BJ (cell line): ENCODE results near the gene NUDCD3. TPM values are rescaled to one million over a fixed set of nuclear protein-coding genes. Genes with fewer than 3 reads are reported as not detected.

ENCODE experiments used
- CTCF ChIA-PET: fragments of 350-600 bp; formaldehyde crosslinking; extraction: SDS; loops from one replicate; lab custom pipeline; 2021; ENCODE audit warnings: antibody characterized with exemption, inconsistent platforms; lab: Yijun Ruan, JAX
- POLR2A ChIA-PET: fragments of 300-600 bp; sonication (Branson Sonifier 250); formaldehyde crosslinking; extraction: SDS; loops from one replicate; lab custom pipeline; 2021; ENCODE audit warnings: antibody characterized with exemption; lab: Charles Lee
- DNase-seq: peaks from one replicate; pipeline ENCODE4 v3.0.0-alpha.2; 2011; ENCODE audit warnings: low read depth
- H3K27me3 ChIP-seq: 2 replicates; pipeline ENCODE4 v1.6.0; 2011; ENCODE audit warnings: low read length; ENCODE audit not compliant: control insufficient read depth, insufficient read depth
- H3K36me3 ChIP-seq: 2 replicates; pipeline ENCODE4 v1.5.1; 2011; ENCODE audit warnings: low read length; ENCODE audit not compliant: control insufficient read depth, insufficient read depth
- H3K4me3 ChIP-seq: 2 replicates; pipeline ENCODE4 v1.5.1; 2011; ENCODE audit warnings: low read depth, mild to moderate bottlenecking, control low read depth, low read length
- CTCF ChIP-seq: IDR thresholded peaks from 2 replicates; pipeline ENCODE4 v1.5.1; 2011; ENCODE audit warnings: low read depth, mild to moderate bottlenecking, control low read depth, inconsistent platforms, low read length, moderate library complexity; ENCODE audit not compliant: insufficient read depth
- polyA plus RNA-seq: library from polyadenylated mRNA; depleted of rRNA; stranded (reverse); fragments of >200 nt; gene quantifications from 2 replicates; pipeline ENCODE4 v1.2.3, GENCODE V29; 2011

Gene NUDCD3
- polyA plus RNA-seq, 1 experiment: 82.8 TPM

- POLR2A ChIA-PET: no interaction called here
- H3K4me3 ChIP-seq: no peak overlapping the region
- no peaks in the 10 kb centered on the region for H3K36me3 ChIP-seq
- DNase-seq: no peak
- no peak for TF ChIP-seq CTCF
- peaks cover 3% of the 10 kb centered on the region for H3K27me3 ChIP-seq
- CTCF ChIA-PET: interaction anchor here (0.6 to 5.6 kb wide), 19 partner anchors 9 to 225 kb away, joined by 3 to 62 read pairs (median 5); partner anchors contain the start of gene NUDCD3
Measured at GRCh38 chr7:44347546-44348114, 142.8 kb downstream of the NUDCD3 start.

- Histone ChIP-seq H3K4me3 (no peak overlapping the region), H3K27me3 (peaks cover 3% of the 10 kb centered on the region), H3K36me3 (no peaks in the 10 kb centered on the region)
- no peak for TF ChIP-seq CTCF
- ChIA-PET POLR2A (no interaction called here), CTCF (interaction anchor here (1.0 to 5.6 kb wide), 3 partner anchors 105 to 217 kb away, joined by 4 to 62 read pairs (median 15); no protein-coding TSS in a partner anchor)
- no peak for DNase-seq
Measured at GRCh38 chr7:44346063-44346462, 144.4 kb downstream of the NUDCD3 start.

DNA sequence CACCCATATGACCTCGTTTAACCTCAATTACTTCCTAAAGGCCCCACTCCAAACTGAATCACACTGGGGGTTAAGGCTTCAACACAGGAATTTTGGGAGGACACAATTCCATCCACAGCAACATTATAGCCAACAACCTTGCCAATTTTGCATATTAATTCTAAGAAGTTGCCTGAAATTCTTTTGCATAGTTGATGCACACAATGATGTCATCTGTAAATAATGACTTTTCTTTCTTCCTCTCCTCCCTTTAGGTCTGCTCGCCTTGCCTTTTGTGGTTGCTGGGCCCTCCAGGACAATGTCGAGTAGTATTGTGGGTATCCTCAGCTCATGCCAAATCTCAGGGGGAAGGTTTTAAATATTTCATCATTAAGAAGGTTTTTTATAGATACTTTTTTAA lies 149.1 kb downstream of the NUDCD3 start:
- Histone ChIP-seq H3K4me3 (no peak overlapping the region), H3K36me3 (no peaks in the 10 kb centered on the region), H3K27me3 (peaks cover 9% of the 10 kb centered on the region)
- DNase-seq: no peak
- TF ChIP-seq CTCF: no peak
- ChIA-PET CTCF (no interaction called here), POLR2A (no interaction called here)

GRCh38 chr7:44338600-44338999 lies 151.9 kb downstream of the NUDCD3 start:
- no peak for TF ChIP-seq CTCF
- DNase-seq: no peak
- ChIA-PET CTCF (interaction anchor here (1.0 to 3.3 kb wide), 2 partner anchors 10 to 16 kb away, joined by 3 to 13 read pairs; no protein-coding TSS in a partner anchor), POLR2A (no interaction called here)
- Histone ChIP-seq H3K4me3 (no peak overlapping the region), H3K27me3 (peaks cover 12% of the 10 kb centered on the region), H3K36me3 (no peaks in the 10 kb centered on the region)

- TF ChIP-seq CTCF: no peak
- ChIA-PET POLR2A (no interaction called here), CTCF (interaction anchor here (1.2 kb wide), 1 partner anchor 96 kb away, joined by 3 read pairs; no protein-coding TSS in a partner anchor)
- Histone ChIP-seq H3K36me3 (no peaks in the 10 kb centered on the region), H3K4me3 (no peak overlapping the region), H3K27me3 (peaks cover 12% of the 10 kb centered on the region)
- DNase-seq: no peak
Measured at GRCh38 chr7:44336491-44336890, 154.0 kb downstream of the NUDCD3 start.
